Measurements from ENCODE around the gene GNAZ.

GRCh38 chr22:23113847-23114720 lies 43.8 kb downstream of the GNAZ start:
- TF ChIP-seq POLR2A (IDR thresholded peaks at IDR 0.05) (no peak), EP300 (IDR thresholded peaks at IDR 0.05) (no peak)

Measured in gastroesophageal sphincter (tissue), 2 donors.